GM19035 (cell line): ENCODE results near the gene CRY2.

Source experiments
- ATAC-seq: cut with Tn5 transposase; IDR thresholded peaks from one replicate; pipeline ENCODE4 v1.9.1; 2021; ENCODE audit not compliant: unreplicated experiment

CRY2 gene

DNA sequence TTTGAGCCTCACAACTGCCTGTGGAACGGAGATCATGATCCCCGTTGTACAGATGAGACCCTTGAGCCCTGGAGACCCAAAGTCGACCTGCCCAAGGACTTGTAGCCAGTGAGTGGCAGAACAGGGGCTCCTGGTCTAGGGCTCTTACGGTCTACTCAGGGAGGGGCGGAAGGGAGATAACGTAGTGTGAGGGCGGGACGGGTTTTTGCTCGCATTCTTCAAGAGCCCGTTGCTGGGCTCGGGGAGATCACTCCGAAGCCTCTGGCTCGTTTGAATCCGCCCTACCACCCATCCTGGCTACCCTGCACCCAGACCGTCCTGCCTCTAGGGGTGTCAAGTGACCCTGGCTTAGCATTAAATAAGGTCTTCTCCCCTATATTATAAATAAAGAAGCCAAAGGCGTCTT, 639 bp downstream of the CRY2 start:
- peak; percentile 14 for ATAC-seq

DNA sequence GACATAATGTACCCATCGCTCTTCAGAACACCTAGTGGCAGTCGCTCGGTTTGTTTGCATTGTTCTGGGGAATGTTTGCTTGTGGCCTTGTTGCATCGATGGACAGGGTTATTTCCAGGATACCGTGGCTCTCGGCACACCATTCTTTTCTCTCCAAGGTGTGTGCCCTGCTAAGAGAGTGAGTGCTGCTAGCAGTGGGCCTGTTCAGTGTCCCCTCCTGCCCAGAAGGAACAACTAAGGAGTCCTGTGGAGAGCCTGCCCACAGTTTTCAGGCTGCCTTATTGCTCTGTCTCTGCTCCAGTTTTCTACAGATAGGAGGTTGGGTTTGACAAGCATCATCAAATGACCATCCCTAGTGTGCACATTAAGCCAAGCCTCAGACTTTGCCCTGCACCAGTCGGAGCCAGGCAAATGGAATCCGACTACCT, 1.4 kb downstream of the CRY2 start:
- no peak for ATAC-seq

DNA sequence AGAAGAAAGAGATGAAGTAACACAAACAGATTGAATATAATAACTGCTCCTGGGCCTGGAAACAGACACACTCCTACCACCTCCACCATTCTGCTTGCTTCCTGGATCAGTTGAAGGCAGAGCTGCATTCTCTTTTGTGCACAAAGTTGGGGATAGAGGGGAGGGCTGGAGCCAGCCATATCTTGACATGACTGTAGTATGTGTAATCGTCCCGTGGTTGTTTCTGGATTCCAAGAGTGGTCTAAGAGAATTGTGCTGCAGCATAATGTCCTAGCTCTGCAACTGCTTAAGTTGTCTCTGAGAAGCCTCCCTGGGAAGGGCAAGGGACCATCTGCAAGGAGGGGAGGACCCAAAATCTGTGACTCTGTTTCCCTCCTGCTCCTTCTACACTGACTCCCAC, 3.2 kb downstream of the CRY2 start:
- ATAC-seq: no peak

DNA sequence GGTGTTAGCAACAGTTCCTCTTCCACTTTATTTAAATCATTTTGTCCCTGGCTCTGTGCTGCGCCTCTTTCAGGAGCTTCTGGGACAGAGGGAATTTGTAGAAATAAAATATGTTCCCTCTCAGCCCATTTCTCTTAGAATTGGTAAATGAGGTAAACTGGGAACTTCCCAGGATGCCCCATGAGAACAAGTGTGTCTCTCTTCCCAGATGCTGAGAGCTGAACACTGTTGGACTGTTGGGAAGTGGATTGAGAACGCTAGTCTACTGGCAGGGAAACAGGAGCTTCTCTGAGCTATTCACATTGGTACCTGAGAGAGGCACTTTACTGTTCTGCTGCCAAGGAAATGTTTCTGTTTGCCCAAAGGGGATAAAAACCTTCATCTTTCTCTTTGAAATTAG, 4.0 kb downstream of the CRY2 start:
- ATAC-seq: no peak

DNA sequence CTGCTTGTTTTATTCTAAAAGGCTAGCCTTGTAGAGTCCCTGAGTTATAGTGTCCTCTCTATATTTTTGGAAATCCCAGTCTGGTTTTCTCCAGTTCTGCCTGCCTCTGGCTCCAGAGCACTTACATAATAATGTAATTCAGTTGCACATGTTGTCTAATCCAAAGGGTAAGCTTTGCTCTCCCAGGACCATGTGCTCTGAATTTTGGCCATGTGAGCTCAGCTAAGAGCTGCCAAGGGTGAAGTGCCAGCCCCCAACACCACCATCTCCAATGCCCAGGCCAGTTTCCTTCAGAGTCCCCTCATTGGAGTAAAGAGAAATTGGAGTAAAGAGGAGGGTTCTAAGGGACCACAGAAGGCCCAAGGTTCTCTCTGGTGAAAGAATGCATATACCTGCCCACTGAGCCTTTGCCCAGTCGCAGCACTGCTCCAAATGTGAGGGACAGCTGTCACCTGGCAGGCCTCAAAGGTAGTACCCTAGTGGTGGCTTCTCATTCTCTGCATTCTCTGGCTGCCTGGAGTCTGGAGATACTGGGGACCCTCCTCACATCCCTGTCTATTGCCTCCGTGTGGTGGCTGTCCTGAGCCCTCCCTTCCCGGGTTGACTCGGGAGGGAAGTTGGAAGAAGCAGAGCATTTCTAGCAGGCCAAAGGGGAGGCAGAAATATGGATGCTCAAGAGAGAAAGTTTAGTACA, 4.9 kb downstream of the CRY2 start:
- ATAC-seq: no peak

DNA sequence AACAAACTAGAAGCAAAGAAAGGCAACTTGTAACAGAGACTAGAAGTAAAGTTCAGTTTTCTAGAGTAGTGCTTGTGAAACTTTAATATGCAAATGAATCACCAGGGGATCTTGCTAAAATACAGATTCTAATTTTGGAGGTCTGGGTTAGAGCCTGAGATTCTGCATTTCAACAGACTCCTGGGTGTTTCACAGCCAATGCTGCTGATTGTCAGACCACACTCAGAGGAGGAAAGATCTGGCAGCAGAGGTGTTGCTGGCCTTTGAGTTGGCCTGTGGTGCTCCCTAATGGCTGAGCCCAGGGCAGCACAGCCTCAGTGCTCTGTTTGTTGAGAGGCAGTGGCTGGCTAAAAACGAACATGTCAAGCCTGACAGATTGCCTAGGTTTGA, 5.4 kb downstream of the CRY2 start:
- ATAC-seq: peak; percentile 43

DNA sequence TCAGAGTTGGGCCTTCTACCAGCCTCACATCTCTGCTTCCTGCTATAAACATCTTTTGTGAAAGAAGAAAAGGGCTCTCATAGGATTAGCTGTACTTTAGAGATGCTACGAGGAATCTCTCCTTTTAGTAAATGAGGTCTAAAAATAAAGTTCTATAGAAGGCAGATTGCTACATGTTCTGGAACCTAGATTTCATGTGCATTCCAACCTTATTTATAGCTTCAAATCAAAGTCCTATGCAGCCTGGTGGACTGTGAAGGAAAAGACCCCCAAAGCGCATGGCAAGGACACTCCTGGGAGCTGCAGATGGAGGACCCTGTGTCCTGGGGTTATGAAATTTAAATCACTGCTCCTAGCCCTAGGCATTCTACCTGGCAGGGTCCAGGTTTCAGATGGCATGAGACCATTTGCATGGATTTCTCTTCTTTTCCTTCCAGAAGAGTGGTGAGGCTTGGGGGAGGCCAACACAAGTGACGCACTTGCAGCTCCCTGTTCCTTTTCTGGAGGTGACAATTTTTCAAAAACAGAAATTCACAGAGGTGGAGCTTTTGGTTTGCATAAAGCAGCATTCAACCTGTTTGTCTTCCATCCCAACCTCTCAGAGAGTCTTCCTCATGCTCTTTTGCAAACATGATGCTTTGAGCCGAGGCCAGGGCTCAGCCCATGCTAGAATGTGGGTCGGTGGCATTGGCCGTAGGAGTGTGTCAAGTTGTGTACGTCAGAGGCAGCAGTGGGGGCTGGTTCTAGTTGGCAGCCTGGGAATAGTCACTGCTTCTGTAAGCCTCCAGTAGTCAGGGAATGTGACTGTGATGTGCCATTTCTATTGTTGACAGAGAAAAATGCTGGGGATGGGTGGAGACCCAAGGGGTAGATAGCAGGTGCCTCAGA, 6.3 kb downstream of the CRY2 start:
- ATAC-seq: no peak

DNA sequence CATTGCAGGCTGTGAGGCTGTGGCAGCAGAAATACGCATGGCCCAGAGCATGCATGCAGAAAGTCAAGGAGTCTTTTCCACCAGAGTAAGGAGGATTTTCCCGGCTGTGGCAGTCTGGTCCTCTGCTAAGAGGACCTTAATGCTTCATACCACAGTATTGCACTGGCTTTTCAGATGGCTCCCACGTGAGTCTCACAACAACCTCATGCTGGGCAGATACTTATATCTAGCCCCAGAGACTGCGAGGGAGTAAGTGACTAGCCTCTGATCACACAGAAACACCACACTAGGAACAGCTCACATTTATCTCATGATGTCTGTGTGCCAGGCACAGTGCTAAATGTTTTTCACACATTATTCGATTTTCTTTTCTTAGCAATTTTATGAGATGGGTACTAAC, 8.0 kb downstream of the CRY2 start:
- no peak for ATAC-seq

DNA sequence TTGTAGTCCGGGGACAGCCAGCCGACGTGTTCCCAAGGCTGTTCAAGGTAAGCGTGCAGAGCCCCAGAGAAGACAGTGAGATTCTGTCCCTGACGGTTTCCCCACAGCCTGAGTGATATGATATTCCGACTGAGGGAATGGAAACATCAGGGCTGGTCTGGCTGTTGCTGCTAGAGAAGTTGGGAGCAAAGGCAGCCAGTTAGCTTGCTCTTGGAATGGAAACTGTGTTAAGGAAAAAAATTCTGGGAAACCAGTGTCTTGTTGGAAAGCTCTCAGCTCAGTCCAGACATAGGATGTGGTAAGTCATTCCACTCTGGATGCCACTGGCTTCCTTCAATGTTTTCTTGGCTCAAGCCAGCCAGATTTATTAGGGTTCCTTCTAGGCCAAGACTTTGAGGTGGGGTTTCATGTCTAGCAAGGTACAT, 8.8 kb downstream of the CRY2 start:
- no peak for ATAC-seq

DNA sequence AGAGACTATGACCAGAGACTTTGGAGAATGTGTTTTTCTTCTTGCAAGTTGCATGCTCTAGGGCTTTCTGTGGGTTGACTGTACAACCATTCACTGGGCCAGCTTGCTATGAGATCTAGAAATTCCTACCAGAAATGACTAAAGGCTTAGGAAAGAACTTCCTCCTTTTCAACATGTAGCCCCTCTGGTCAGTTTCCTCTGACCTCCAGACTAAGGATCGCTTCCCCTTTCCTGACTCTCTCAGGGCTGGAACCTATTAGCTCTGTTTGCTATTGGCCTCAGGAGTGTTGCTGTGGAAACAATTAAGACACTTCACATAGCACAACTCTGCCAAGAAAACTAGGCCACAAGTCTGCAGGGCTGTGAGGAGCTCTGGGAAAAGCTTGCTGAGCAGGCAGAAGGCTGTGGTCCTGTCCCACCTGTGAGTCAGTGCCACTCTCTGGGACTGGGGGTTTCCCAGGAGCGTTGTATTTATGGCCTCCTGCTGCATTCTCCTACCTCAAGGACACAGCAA, 10.7 kb downstream of the CRY2 start:
- ATAC-seq: no peak

DNA sequence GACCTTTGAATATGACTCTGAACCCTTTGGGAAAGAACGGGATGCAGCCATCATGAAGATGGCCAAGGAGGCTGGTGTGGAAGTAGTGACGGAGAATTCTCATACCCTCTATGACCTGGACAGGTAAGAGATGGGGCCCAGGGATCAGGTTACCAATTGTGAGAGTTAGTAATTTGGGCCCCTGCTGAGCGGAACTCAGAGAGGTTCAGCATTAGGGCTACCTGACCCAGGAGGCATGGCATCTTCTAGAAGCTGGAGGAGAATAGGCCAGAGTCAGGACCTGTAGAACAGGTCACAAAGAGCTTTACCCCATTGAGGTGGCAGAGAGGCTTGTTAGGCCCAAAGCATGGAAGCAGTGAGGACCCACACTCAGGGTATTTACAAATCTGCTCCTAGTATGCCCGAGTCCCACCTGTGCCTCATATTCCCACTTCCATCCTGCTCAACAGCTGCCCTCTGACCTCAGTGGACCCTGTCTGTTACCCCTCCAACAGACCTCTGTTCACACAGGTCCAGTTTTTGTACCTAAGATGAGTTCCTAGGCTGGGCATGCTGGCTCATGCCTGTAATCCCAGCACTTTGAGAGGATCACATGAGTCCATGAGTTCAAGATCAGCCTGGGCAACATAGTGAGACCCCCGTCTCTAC, 11.6 kb downstream of the CRY2 start:
- ATAC-seq: no peak

DNA sequence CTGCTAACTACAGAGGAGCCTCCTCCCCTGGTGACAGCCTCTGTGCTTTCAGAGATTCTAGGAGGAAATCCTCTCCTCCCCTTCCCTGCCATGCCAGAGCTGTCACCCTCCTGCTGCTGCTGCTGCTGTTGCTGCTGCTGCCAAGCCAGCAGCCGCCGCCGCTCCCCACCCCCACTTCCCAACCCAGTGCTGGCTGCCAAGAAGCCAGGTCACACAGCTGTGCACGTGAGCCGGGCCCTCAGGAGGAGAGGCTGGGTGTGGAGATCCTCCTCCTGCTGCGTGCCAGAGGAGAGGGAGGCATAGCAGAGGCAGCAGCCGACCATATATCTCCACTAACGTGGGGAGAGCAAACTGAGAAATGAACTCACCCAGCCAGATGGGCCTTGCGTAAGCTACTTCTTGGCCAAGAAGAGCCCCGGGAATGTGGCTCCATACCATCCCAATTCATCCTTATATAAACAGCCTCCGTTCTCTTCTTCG, 12.4 kb downstream of the CRY2 start:
- no peak for ATAC-seq

DNA sequence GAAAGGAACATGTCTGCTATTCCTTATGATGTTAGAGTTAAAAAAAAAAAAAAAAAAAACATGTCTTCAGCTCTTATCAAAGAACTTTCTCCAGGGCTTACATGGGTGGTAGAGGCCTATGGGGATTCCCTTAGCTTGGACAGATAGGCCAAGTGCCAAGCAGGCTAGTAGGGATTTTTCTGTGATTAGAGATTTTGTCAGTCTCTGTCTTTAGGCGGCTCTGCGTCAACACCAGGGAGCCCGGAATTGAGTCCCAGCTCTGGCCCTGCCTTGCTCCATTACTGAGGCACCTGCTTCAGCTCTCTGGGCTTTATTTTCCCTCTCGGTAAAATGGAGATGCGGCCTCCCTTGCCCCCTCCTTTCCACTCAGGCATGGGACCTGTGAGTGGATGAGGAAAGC, 13.1 kb downstream of the CRY2 start:
- ATAC-seq: no peak

DNA sequence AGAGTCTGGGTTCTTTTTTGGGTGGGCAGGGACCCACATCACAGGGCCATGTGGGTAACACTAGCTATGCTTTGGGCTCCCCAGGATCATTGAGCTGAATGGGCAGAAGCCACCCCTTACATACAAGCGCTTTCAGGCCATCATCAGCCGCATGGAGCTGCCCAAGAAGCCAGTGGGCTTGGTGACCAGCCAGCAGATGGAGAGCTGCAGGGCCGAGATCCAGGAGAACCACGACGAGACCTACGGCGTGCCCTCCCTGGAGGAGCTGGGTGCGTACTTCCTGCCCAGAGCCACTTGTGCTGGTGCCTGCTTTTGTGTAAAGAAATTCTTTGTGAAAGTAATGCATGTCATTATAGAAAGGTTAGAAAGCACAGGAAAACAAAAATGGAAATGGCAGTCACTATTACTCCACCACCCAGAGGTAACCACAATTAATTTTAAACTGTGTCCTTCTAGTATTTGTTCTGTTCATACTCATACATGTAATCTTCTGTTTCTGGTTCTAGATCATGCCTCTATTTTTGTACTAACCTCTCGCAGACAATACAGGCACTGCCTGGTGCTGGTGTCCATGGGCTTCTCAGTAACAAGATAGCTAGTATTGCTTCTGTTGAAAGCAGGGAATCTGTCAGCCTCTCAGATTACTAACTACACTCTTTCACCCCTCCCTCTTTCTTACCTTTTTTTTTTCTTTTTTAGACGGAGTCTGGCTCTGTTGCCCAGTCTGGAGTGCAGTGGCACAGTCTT, 13.7 kb downstream of the CRY2 start:
- no peak for ATAC-seq

DNA sequence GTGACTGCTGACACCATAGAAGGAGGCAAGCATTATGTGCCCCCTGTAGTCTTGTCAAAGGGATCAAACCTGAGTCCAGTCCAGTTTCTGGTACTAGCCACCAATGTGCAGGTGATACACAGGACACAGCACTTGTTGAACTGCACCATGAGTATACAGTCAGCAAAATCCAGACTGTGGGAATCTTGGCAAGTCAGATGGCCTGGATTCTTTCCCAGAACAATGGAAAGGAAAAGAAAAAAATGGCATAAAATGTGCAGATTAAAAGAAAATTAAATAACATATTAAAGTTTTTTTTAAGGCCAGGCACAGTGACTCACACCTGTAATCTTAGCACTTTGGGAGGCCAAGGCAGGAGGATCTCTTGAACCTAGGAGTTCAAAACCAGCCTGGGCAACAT, 16.8 kb downstream of the CRY2 start:
- no peak for ATAC-seq

DNA sequence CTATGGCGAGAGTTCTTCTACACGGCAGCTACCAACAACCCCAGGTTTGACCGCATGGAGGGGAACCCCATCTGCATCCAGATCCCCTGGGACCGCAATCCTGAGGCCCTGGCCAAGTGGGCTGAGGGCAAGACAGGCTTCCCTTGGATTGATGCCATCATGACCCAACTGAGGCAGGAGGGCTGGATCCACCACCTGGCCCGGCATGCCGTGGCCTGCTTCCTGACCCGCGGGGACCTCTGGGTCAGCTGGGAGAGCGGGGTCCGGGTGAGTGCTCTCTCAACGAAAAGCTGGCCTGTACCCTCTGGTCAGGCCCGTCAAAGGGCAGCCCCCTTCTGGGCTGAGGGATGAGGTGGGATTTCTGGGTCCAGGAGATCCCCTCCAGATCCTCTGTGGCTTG, 22.3 kb downstream of the CRY2 start:
- no peak for ATAC-seq

DNA sequence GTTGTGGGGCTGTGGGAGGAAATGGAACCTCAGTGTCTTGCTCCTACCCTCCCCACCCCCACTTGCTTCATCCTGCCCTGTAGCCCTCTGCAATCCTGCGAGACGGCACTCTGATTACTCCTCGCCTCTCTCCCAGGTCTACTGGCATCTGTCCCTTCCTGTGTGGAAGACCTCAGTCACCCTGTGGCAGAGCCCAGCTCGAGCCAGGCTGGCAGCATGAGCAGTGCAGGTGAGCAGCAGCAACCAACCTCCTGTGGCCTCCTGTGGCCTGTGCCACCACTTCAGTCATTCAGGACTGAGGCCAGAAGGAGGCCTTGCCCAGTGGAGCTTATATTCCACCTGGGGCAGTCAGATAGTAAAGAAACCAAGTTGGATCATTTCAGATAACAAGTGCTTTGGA, 23.4 kb downstream of the CRY2 start:
- no peak for ATAC-seq

DNA sequence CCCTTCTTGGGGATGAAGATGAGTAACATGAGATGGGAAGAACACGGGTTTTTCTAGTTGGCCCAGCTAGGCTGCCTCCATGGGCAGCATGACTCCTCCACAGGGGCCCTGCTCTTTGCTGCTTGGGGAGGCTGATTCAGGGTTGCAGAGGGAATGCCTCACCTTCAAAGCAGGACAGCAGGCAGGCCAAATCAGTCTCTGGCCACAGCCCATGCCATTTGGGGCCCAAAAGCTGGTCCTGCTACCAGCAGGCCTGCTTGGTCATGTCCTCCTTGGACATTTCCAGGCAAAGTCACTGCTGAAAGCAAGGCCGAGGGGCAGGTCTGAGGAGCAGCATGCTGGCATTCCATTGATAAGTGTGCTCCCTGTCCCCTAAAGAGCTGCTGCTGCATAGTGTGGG, 24.4 kb downstream of the CRY2 start:
- ATAC-seq: no peak

DNA sequence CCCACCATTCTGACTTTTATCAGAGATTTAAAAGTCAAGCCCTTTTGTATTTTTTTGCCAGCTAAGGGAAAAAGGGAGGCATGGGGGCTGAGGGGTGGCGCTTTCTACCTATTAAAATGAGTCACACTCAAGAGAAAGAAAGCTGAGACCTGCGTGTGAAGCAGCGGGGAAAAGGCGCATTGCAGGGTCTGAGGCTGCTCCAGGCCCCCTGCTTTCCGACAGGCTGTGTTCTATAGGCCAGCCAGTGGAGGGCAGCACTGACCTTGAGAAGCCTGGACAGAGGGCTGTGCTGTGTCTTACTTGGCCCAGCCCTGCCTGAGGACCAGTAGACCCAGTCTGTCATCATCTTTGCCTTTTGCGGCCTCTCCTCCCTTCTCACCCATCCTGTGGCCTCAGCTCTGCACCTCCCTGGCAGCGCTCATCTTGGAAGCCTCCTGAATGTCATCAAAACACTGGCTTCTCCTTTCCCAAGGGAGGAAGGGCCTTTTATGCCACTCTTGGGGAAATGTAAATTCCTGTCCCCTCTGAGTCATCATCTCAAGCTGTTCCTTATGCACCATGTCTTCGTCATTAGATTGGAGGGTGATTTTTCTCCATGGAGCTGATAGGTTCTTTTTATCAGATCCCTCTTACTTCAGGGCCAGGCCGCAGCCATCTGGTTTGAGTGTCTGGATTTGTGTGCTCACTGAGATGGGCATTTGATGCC, 25.5 kb downstream of the CRY2 start:
- no peak for ATAC-seq

DNA sequence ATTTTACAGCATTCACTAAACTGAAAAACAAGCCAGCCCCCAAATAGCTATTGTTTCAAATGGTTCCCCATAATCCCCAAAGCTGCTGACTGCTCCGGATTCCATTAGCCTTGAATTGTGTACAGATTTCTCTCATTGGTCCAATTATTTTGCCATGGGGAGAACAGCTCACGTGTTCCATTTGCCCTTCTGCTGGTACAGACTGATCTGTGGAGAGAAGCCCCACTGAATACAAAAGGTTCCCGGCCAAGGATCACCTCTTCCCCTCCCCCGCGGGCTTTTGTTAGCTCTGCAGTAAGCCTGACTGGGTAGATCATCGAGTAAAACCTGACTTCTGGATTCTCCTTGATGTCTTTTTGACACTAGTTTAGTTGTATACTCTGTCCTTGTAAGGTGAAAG, 29.1 kb downstream of the CRY2 start:
- no peak for ATAC-seq
